Measurements from ENCODE around the gene PNMA5. TPM values are rescaled to one million over a fixed set of nuclear protein-coding genes. Genes with fewer than 3 reads are reported as not detected.
"Not testable (repeated sequence)": the region's sequence is repeated elsewhere in the genome, so short reads cannot be mapped to it uniquely, and the experiment has no call there.

PNMA5 gene
- total RNA-seq (not detected), polyA plus RNA-seq (ENCODE audit: insufficient read length in 6 of 6) (under 1 TPM; 0.07 to 0.17 (median 0.11) TPM)
- long read RNA-seq, donor 1, result 0 reads
- long read RNA-seq, donor 2, result 0 reads
- long read RNA-seq, donor 3, result 0 reads
- long read RNA-seq, donor 4, result 0 reads
- long read RNA-seq, donor 5, result 0 reads
- long read RNA-seq, donor 6, partial matches to known transcripts, result 5 of 5 reads
- long read RNA-seq, donor 6, other reads (novel, unspliced or antisense), result 0 of 5 reads
- long read RNA-seq, donor 7, result 0 reads
- long read RNA-seq, donor 8, result 0 reads
- long read RNA-seq, donor 9, result 0 reads
- long read RNA-seq, donor 10, result 0 reads
- long read RNA-seq, donor 11, partial matches to known transcripts, result 0 of 1 reads
- long read RNA-seq, donor 11, other reads (novel, unspliced or antisense), result 0 of 1 reads
- long read RNA-seq, donor 12, result 0 reads

DNA sequence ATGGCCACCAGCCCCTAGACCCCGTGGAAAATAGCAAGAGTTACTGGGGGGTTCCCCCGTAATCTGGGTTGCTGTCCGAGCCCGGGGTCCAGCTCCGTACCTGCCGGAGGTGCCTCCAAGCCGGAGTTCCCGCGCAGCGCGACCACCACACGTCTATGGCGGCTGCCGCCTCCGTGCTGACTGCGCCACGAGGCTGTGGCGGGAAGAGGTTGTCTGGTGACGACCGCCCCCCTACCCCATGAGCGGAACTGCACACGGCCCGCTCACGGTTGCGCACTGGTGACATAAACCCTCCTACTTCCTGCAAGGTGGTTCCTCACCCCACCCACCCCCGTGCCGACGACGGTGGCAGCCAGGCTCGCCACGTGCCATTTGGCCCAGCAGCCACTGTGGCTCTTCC lies at the start of gene PNMA5:
PNMA5 (minus strand) TSS at position 184 of the 400 bp plus-strand sequence. CDS start 2,518 bp downstream, outside the sequence.
- DNase-seq (no peak), ATAC-seq (no peak)
- TF ChIP-seq CTCF (IDR thresholded peaks at IDR 0.05), result no peak
- no peaks in the 10 kb centered on the region for H3K9me3 ChIP-seq
- H3K4me3 ChIP-seq, result no peak within 1 kb of the TSS
- no peaks in the 10 kb centered on the region for H3K36me3 ChIP-seq
- H3K4me1 ChIP-seq, result no peaks in the 10 kb centered on the region
- no peaks in the 10 kb centered on the region for H3K27me3 ChIP-seq
- H3K27ac ChIP-seq, result no peak within 1 kb of the TSS
- intact Hi-C loops (cut with DNase I), result no loop called here

GRCh38 chrX:153032397-153033118 lies 38.6 kb upstream of the PNMA5 start:
- H3K27ac ChIP-seq, result peak overlapping the region in 1 of 2 donors; percentile 18
- TF ChIP-seq CTCF (IDR thresholded peaks at IDR 0.05), result peak; percentile 72 to 76
- intact Hi-C loops (cut with DNase I), result no loop called here

GRCh38 chrX:153030801-153031200 lies 36.9 kb upstream of the PNMA5 start:
- no peak for TF ChIP-seq CTCF (IDR thresholded peaks at IDR 0.05)
- Histone ChIP-seq H3K4me3 (no peak overlapping the region), H3K9me3 (no peaks in the 10 kb centered on the region), H3K27ac (no peak overlapping the region), H3K36me3 (no peaks in the 10 kb centered on the region), H3K4me1 (no peaks in the 10 kb centered on the region), H3K27me3 (no peaks in the 10 kb centered on the region)
- ATAC-seq (no peak), DNase-seq (no peak)
- intact Hi-C loops (cut with DNase I), result no loop called here

More at GRCh38 chrX:153032397-153033118, 38.6 kb upstream of the PNMA5 start:
- Histone ChIP-seq H3K27me3 (no peaks in the 10 kb centered on the region), H3K4me3 (peak overlapping the region; percentile 7 to 19), H3K4me1 (no peaks in the 10 kb centered on the region), H3K9me3 (no peaks in the 10 kb centered on the region), H3K36me3 (no peaks in the 10 kb centered on the region)
- DNase-seq, result peak; percentile 50 to 91 (median 64)
- ATAC-seq, result peak; percentile 96

DNA sequence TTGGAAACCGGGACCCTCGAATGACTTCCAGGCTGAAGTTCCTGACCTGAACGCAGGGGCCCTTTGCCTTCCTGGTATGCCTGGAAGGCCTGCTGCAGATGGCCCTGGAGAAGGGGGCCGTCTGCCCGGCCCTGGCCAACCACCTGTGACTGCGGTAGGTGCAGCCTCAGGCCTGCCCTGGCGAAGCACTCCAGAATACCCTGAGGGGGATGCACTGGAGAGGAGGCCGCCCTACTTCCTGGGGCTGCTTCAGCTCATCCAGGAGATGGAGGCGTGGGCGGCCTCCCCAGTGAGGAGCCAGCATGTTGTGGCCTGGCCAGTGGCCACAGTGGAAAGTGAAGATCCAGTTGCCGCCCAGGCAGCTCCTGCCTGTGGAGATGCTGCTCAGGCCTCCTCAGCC lies 36.0 kb upstream of the PNMA5 start:
- H3K27ac ChIP-seq, result no peak overlapping the region
- no peaks in the 10 kb centered on the region for H3K27me3 ChIP-seq
- no peak overlapping the region for H3K4me3 ChIP-seq
- no peak for ATAC-seq
- no peak for DNase-seq
- no peaks in the 10 kb centered on the region for H3K36me3 ChIP-seq
- no peaks in the 10 kb centered on the region for H3K9me3 ChIP-seq
- no peak for TF ChIP-seq CTCF (IDR thresholded peaks at IDR 0.05)
- intact Hi-C loops (cut with DNase I), result no loop called here
- no peaks in the 10 kb centered on the region for H3K4me1 ChIP-seq

DNA sequence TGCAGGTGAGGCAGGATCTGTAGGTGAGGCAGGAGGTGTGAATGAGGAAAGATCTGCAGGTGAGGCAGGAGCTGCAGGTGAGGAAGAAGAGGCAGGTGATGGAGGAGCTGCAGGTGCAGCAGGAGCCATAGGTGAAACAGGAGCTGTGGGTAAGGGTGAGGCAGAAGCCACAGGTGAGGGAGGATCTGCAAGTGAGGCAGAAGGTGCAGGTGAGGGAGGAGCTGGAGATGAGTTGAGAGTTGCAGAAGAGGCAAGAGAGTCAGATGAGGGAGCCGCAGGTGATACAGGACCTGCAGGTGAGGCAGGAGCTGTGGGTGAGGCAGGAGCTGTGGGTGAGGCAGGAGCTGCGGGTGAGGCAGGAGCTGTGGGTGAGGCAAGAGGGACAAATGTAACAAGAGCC lies 35.2 kb upstream of the PNMA5 start:
- intact Hi-C loops (cut with DNase I), result no loop called here
- no peak overlapping the region for H3K4me3 ChIP-seq
- ATAC-seq (no peak), DNase-seq (no peak)
- no peak for TF ChIP-seq CTCF (IDR thresholded peaks at IDR 0.05)
- H3K27me3 ChIP-seq, result no peaks in the 10 kb centered on the region
- H3K27ac ChIP-seq, result no peak overlapping the region
- no peaks in the 10 kb centered on the region for H3K4me1 ChIP-seq
- H3K9me3 ChIP-seq, result no peaks in the 10 kb centered on the region
- no peaks in the 10 kb centered on the region for H3K36me3 ChIP-seq

GRCh38 chrX:153028487-153028886 lies 34.6 kb upstream of the PNMA5 start:
- H3K9me3 ChIP-seq; H3K36me3 ChIP-seq; ATAC-seq; H3K27me3 ChIP-seq; H3K27ac ChIP-seq; intact Hi-C loops (cut with DNase I); H3K4me1 ChIP-seq; H3K4me3 ChIP-seq; DNase-seq: not testable (repeated sequence)

DNA sequence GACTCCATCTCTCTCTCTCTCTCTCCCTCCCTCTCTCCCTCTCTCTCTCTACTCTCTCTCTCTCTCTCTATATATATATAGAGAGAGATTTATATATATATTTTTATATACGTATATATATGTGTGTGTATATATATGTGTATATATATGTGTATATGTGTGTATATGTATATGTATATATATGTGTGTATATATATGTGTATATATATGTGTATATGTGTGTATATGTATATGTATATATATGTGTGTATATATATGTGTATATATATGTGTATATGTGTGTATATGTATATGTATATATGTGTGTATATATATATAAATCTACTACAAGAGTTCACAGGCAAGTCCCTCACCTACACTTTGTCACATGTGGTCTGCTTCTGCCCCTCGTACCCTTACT lies 32.6 kb upstream of the PNMA5 start:
- H3K27me3 ChIP-seq, result not testable (repeated sequence)

More for the DNA sequence above, 32.6 kb upstream of the PNMA5 start:
- H3K9me3 ChIP-seq; H3K4me1 ChIP-seq; H3K4me3 ChIP-seq; DNase-seq; ATAC-seq; H3K36me3 ChIP-seq; intact Hi-C loops (cut with DNase I); H3K27ac ChIP-seq: not testable (repeated sequence)
